ENCODE data around the gene HPDL.

The HPDL gene

GRCh38 chr1:45325851-45326506, 716 bp upstream of the HPDL start:
- no peak for DNase-seq

GRCh38 chr1:45327644-45328515, 1.2 kb downstream of the HPDL start:
- DNase-seq = no peak

GRCh38 chr1:45328680-45329079, 2.0 kb downstream of the HPDL start:
- DNase-seq = no peak

GRCh38 chr1:45329445-45329844, 2.8 kb downstream of the HPDL start:
- no peak for DNase-seq

- no peak for DNase-seq
Measured at GRCh38 chr1:45331436-45332345, 5.0 kb downstream of the HPDL start.

DNA sequence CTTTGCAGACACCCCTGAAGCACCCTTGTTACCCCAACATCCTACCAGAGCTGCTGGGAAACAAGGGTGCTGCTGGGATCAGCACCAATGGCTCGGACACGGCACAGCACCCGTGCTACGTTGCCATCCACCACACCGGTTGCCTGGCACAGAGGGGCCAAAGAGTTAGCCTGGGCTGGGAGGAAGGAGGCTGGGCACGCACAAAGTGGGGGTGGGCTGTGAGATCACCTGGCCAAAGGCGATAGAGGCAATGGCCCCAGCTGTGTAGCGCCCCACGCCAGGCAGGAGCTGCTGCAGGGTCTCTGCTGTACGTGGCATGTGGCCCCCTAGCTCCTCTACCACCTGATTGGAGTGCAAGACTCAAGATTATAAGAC, 5.6 kb downstream of the HPDL start:
- no peak for DNase-seq

DNA sequence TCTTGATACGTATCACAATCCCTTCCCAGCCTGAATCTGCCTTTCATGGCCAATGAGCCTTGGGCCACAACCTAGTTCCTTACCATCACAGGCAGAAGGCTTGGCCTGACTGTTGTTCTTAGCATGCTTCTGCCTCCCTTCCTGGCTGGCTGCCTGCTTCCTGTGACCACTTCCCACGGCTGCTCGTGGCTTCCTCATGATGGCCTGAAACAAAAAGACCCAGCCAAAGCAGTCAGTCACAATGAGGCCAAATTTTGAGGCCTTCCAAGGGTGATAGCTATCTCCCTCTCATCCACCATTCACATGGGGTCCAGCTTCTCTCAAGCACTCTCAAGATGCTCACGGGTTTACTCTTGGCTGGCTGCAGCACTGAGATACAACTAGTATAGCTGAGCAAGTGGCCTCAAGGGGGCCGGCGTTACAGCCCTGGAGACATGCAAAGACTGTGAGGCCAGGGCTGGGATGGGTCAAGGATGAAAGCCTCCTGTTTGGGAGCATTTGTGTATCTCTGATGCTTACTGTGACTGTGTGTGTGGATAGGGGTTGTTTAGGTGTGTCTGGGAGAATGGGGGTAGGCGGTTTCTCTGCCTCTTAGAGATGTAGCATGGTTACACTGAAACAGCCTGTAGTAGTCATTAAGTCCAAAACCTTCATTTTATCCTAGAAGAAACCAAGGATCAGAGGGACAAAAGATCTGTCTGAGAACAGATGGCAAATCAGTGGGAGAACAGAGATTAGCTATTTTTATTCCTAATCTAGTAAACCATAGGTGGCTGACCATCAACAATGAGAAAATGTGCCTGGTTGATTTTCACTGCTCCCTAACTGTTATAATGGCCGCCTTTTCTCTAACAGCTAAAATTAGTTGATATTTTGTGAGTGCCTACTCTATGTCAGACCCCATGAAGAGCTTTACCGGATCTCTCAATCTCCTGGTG, 7.9 kb downstream of the HPDL start:
- DNase-seq = no peak

DNA sequence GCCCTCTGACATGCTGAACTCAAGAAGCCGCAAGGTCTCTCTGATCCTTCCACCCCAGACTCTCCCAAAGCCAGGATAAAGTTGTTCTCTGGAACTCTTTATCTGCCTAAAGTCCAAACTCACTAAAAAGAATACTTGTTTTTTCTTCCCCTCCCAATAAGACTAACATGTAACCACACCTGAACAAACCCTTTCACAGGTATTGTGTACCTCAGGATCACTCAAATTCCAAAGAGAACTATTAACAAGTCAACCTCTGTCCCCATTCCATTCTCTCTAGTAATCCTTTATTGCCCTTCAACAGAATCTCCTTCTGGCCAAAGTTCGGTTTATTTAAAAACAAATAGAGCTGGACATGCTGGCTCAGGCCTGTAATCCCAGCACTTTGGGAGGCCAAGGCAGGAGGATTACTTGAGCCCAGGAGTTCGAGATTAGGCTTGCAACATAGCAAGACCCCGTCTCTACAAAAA, 9.2 kb downstream of the HPDL start:
- DNase-seq = no peak

DNA sequence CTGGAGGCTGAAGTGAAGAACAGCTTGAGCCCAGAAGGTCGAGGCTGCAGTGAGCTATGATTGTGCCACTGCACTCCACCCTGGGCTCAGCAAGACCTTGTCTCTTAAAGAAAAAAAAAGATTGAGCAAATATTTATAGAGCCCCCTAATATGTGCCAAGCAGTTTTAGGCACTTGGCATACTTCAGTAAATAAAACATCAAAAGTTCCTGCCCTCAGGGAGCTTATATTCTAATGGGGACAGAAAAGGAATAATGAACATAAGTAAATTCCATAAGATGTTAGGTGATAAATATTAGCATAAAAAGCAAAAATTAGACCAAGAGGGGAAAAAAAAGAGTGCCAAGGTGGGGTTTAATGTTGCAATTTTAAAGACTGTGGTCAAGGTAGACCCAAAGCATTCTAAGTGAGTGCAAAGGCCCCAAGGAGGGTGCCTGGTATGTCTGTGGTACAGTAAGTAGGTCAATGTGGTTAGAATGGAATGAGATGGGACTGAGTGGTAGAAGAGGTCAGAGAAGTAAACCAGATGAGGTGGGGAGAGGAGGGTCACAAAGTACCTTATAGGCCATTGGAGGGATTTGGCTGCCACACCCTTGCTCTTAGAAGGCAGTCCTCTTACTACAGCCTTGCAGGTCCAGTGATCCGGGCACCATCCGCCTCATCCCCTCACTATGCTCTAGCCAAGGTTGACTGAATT, 11.1 kb downstream of the HPDL start:
- no peak for DNase-seq

DNA sequence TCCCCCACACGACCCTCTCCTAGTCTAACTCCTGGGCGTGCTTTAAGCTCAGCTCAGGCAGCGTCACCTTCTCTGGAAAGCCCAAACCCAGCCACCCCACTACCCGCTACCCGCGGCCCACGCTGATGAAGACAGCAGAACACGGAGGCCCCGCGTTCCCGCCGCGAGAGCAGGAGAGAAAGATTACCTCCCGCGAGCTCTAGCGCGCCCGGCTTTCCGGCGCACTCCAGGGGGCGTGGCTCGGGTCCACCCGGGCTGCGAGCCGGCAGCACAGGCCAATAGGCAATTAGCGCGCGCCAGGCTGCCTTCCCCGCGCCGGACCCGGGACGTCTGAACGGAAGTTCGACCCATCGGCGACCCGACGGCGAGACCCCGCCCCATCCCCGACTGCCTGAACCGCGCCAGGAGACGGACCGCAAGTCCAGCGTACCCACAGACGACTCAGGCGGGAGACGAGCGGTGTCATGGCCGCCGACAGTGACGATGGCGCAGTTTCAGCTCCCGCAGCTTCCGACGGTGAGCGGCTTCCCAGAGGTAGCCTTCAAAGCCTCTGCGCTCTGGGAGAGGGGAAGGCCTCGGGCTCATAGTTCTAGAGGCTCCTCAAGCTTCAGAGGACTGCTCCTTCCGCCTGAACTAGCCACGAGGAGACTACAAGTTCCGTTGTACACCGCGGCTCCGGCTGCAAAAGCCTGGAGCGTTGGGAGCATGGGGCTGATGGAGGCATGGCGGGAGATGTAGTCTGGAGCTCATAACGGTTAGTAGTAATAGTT, 13.3 kb downstream of the HPDL start, which contains the start of the genes MUTYH and TOE1:
MUTYH (minus strand) TSS at position 652 of the 770 bp plus-strand sequence. CDS start 5,935 bp downstream, outside the sequence.
TOE1 (plus strand) TSS at position 382 of the 770 bp plus-strand sequence; CDS start at position 465, 83 bp downstream.
- peak; percentile 81 for DNase-seq

GRCh38 chr1:45340816-45341466, 14.2 kb downstream of the HPDL start:
- no peak for DNase-seq

GRCh38 chr1:45344499-45344898, 17.8 kb downstream of the HPDL start:
- no peak for DNase-seq

- no peak for DNase-seq
Measured at GRCh38 chr1:45345014-45345413, 18.3 kb downstream of the HPDL start.

- no peak for DNase-seq
Measured at GRCh38 chr1:45346473-45346872, 19.8 kb downstream of the HPDL start.

GRCh38 chr1:45348020-45348419, 21.3 kb downstream of the HPDL start:
- DNase-seq = peak; percentile 11

GRCh38 chr1:45348609-45348965, 21.9 kb downstream of the HPDL start:
- DNase-seq = no peak

GRCh38 chr1:45348966-45349677, 22.4 kb downstream of the HPDL start:
- DNase-seq = no peak

- DNase-seq = no peak
Measured at GRCh38 chr1:45351508-45351907, 24.8 kb downstream of the HPDL start.

DNA sequence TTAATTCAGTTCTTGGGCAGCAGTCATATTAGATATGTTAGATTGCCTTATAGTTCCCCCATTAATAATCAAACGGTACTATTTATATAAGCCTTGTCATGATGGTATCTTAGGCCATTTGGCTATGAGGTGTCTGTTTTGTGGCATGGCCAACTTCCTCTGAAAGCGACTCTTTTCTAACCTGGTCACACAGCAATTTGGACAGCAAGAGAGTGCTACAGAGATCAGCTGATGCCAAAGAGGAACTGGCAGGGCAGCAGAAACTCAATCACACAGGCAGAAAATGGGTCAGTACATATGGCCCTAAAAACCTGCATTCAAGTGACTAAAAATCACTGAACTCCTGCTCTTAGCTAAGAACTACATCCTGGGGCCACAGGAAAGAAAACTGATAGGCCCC, 27.0 kb downstream of the HPDL start:
- DNase-seq = no peak
